ENCODE results near the gene WAPL. TPM values are rescaled to one million over a fixed set of nuclear protein-coding genes. Genes with fewer than 3 reads are reported as not detected.
"Not testable (repeated sequence)": the region's sequence is repeated elsewhere in the genome, so short reads cannot be mapped to it uniquely, and the experiment has no call there.

The WAPL gene
- total RNA-seq, 1 donor from 2014 or later: 33.4 TPM

- DNase-seq: no peak
- Mint-ChIP-seq H3K9me3 (ENCODE audit: unreplicated experiment) (peaks cover 14% of the 10 kb centered on the region), H3K27me3 (ENCODE audit: unreplicated experiment) (peaks cover 11% of the 10 kb centered on the region), H3K27ac (ENCODE audit: unreplicated experiment) (no peak overlapping the region), H3K4me1 (ENCODE audit: low read depth, unreplicated experiment) (peaks cover 3% of the 10 kb centered on the region), H3K36me3 (ENCODE audit: unreplicated experiment) (peaks cover 4% of the 10 kb centered on the region), H3K4me3 (ENCODE audit: unreplicated experiment) (peak overlapping the region; percentile 22)
- no peak for TF ChIP-seq CTCF (IDR thresholded peaks at IDR 0.05; ENCODE audit: partially characterized antibody, unreplicated experiment)
Measured at GRCh38 chr10:86391236-86391840, 130.3 kb downstream of the WAPL start.

DNA sequence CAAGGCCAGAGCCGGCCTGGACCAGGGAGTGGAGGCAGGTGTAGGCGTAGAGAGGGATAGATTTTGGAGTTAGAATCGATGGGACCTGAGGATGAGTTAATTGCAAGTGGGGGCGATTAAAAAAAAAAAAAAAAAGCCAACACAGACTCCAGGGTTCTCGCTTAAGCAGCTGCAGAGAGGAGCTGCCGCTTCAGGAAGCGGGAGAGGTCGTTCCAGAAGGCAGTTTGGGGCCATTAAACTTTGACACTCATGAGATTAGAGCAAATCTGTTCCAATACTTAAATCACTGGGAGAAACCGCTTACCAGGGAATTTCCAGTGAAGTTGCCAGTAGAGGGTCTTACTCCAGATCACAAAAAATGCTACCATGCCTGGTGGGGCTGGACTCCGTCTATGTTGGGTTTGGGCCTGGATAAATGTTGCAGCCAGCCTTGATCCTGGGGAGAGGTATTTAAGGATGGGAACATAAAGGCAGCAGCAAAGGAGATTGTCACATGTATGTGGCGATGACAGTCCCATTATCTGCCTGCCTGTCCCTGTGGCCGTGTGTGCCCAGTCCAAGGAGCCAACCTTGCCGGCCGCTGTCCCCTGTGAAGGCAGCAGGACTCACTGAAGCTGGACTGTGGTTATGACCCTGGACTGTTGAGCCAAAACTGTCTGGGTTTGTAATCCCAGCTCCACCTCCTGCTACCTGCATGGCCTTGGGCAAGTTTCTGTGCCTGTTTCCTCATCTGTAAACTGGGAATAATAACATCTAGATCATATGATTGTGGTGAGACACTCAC is 131.1 kb downstream of the WAPL start:
- no peak for TF ChIP-seq CTCF (IDR thresholded peaks at IDR 0.05; ENCODE audit: partially characterized antibody, unreplicated experiment)
- H3K27me3 Mint-ChIP-seq (ENCODE audit: unreplicated experiment): peaks cover 11% of the 10 kb centered on the region
- H3K36me3 Mint-ChIP-seq (ENCODE audit: unreplicated experiment): peaks cover 4% of the 10 kb centered on the region
- no peak for DNase-seq
- H3K4me3 Mint-ChIP-seq (ENCODE audit: unreplicated experiment): peak overlapping the region; percentile 24
- peaks cover 3% of the 10 kb centered on the region for H3K4me1 Mint-ChIP-seq (ENCODE audit: low read depth, unreplicated experiment)
- peaks cover 14% of the 10 kb centered on the region for H3K9me3 Mint-ChIP-seq (ENCODE audit: unreplicated experiment)
- H3K27ac Mint-ChIP-seq (ENCODE audit: unreplicated experiment): peak overlapping the region; percentile 15

- H3K4me3 Mint-ChIP-seq (ENCODE audit: unreplicated experiment): peak overlapping the region; percentile 79
- TF ChIP-seq CTCF (IDR thresholded peaks at IDR 0.05; ENCODE audit: partially characterized antibody, unreplicated experiment): no peak
- peaks cover 14% of the 10 kb centered on the region for H3K9me3 Mint-ChIP-seq (ENCODE audit: unreplicated experiment)
- H3K36me3 Mint-ChIP-seq (ENCODE audit: unreplicated experiment): peaks cover 4% of the 10 kb centered on the region
- peak; percentile 60 for DNase-seq
- H3K4me1 Mint-ChIP-seq (ENCODE audit: low read depth, unreplicated experiment): peaks cover 3% of the 10 kb centered on the region
- peaks cover 11% of the 10 kb centered on the region for H3K27me3 Mint-ChIP-seq (ENCODE audit: unreplicated experiment)
- peak overlapping the region; percentile 15 for H3K27ac Mint-ChIP-seq (ENCODE audit: unreplicated experiment)
Measured at GRCh38 chr10:86389441-86390193, 132.0 kb downstream of the WAPL start.

GRCh38 chr10:86389109-86389440 is 132.5 kb downstream of the WAPL start:
- not testable (repeated sequence) for DNase-seq; H3K27ac Mint-ChIP-seq (ENCODE audit: unreplicated experiment); H3K36me3 Mint-ChIP-seq (ENCODE audit: unreplicated experiment); H3K4me1 Mint-ChIP-seq (ENCODE audit: low read depth, unreplicated experiment)
- Mint-ChIP-seq H3K27me3 (ENCODE audit: unreplicated experiment) (peaks cover 11% of the 10 kb centered on the region), H3K4me3 (ENCODE audit: unreplicated experiment) (peak overlapping the region; percentile 79), H3K9me3 (ENCODE audit: unreplicated experiment) (peaks cover 14% of the 10 kb centered on the region)

DNA sequence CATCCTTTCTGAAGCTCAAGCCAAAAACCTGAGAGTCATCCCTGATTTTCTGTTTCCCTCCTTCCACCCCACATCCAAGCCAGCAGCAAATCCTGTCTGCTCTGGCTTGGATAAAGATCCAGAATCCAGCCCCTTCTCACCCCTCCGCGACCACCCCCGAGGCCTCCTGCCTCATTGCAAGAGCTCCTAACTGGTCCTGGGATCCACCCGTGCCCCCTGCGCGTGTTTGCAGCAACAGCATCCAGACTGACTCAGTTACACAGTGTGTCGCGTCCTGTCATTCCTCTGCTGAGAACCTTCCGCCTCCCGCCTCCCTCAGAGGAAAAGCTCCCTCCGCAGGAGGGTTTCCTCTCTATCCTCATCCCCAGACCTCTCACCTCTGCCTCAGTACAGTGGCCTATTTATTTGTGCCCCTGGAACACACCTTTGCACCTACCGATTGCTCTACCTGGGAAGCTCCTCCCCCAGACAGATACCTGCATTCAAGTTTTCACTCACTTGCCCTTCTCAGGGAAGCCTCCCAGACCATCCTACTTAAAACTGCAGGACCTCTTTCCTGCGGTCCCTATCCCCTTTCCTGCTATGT is 133.4 kb downstream of the WAPL start:
- Mint-ChIP-seq H3K36me3 (ENCODE audit: unreplicated experiment) (peaks cover 4% of the 10 kb centered on the region), H3K4me1 (ENCODE audit: low read depth, unreplicated experiment) (peaks cover 3% of the 10 kb centered on the region), H3K27me3 (ENCODE audit: unreplicated experiment) (peaks cover 11% of the 10 kb centered on the region), H3K4me3 (ENCODE audit: unreplicated experiment) (no peak overlapping the region), H3K9me3 (ENCODE audit: unreplicated experiment) (peaks cover 14% of the 10 kb centered on the region), H3K27ac (ENCODE audit: unreplicated experiment) (no peak overlapping the region)
- no peak for DNase-seq
- TF ChIP-seq CTCF (IDR thresholded peaks at IDR 0.05; ENCODE audit: partially characterized antibody, unreplicated experiment): no peak
